Activated CD4-positive, alpha-beta memory T cell treated with anti-CD3 and anti-CD28 coated beads, Interleukin-2, amount 10 ng/mL, durations not matched to agents 7 days and 5 days (primary cell): ENCODE results near the gene NT5M. TPM values are rescaled to one million over a fixed set of nuclear protein-coding genes. Genes with fewer than 3 reads are reported as not detected.

Source experiments
- CTCF ChIA-PET: fragments of 350-600 bp; sonication (Branson Sonifier 250); formaldehyde crosslinking; loops from one replicate; lab custom pipeline; 2021; ENCODE audit warnings: antibody characterized with exemption, inconsistent platforms; lab: Charles Lee
- POLR2A ChIA-PET: fragments of 350-600 bp; sonication (Branson Sonifier 250); formaldehyde crosslinking; loops from one replicate; lab custom pipeline; 2021; ENCODE audit warnings: antibody characterized with exemption; lab: Charles Lee
- DNase-seq: peaks from one replicate; pipeline ENCODE4 v3.0.0-alpha.2; 2020
- H3K27ac Mint-ChIP-seq: one replicate; pipeline ENCODE4 v1.8.0; 2021; ENCODE audit warnings: mild to moderate bottlenecking, mixed read lengths
- H3K27me3 Mint-ChIP-seq: one replicate; pipeline ENCODE4 v1.8.0; 2021; ENCODE audit warnings: mixed read lengths
- H3K36me3 Mint-ChIP-seq: one replicate; pipeline ENCODE4 v1.8.0; 2021; ENCODE audit warnings: low read depth, mixed read lengths
- H3K4me1 Mint-ChIP-seq: one replicate; pipeline ENCODE4 v1.8.0; 2021; ENCODE audit warnings: mixed read lengths
- H3K4me3 Mint-ChIP-seq: one replicate; pipeline ENCODE4 v1.8.0; 2021; ENCODE audit warnings: mild to moderate bottlenecking, mixed read lengths
- H3K9me3 Mint-ChIP-seq: one replicate; pipeline ENCODE4 v1.8.0; 2021; ENCODE audit warnings: mixed read lengths
- total RNA-seq, 2 experiments: library from RNA; stranded (reverse); gene quantifications; one replicate each; pipeline ENCODE4 v1.2.3, GENCODE V29; 2021

The NT5M gene
- total RNA-seq, 2 experiments from 2014 or later, result 8.4 to 9.7 TPM

- Mint-ChIP-seq H3K36me3 (no peaks in the 10 kb centered on the region), H3K4me3 (no peak overlapping the region), H3K27ac (no peak overlapping the region), H3K4me1 (no peaks in the 10 kb centered on the region), H3K9me3 (no peaks in the 10 kb centered on the region), H3K27me3 (no peaks in the 10 kb centered on the region)
- ChIA-PET CTCF (no interaction called here), POLR2A (no interaction called here)
- no peak for DNase-seq
Observed at GRCh38 chr17:17347234-17347955, 44.2 kb downstream of the NT5M start.

- H3K4me1 Mint-ChIP-seq, result no peaks in the 10 kb centered on the region
- CTCF ChIA-PET, result interaction anchor here (0.9 kb wide), 1 partner anchor 13 kb away, joined by 4 read pairs; no protein-coding TSS in a partner anchor
- no peaks in the 10 kb centered on the region for H3K36me3 Mint-ChIP-seq
- no peaks in the 10 kb centered on the region for H3K27me3 Mint-ChIP-seq
- POLR2A ChIA-PET, result no interaction called here
- DNase-seq, result no peak
- H3K9me3 Mint-ChIP-seq, result no peaks in the 10 kb centered on the region
- no peak overlapping the region for H3K27ac Mint-ChIP-seq
- no peak overlapping the region for H3K4me3 Mint-ChIP-seq
Observed at GRCh38 chr17:17347956-17348871, 45.0 kb downstream of the NT5M start.

GRCh38 chr17:17348872-17349723, 45.9 kb downstream of the NT5M start:
- Mint-ChIP-seq H3K9me3 (no peaks in the 10 kb centered on the region), H3K27me3 (no peaks in the 10 kb centered on the region), H3K36me3 (no peaks in the 10 kb centered on the region), H3K4me1 (no peaks in the 10 kb centered on the region), H3K4me3 (no peak overlapping the region), H3K27ac (no peak overlapping the region)
- ChIA-PET CTCF (interaction anchor here (0.9 kb wide), 1 partner anchor 14 kb away, joined by 4 read pairs; no protein-coding TSS in a partner anchor), POLR2A (no interaction called here)
- no peak for DNase-seq

- no peaks in the 10 kb centered on the region for H3K9me3 Mint-ChIP-seq
- H3K4me3 Mint-ChIP-seq, result no peak overlapping the region
- no peaks in the 10 kb centered on the region for H3K27me3 Mint-ChIP-seq
- DNase-seq, result no peak
- ChIA-PET CTCF (interaction anchor here (1.3 kb wide), 1 partner anchor 292 kb away, joined by 5 read pairs; no protein-coding TSS in a partner anchor), POLR2A (no interaction called here)
- H3K27ac Mint-ChIP-seq, result no peak overlapping the region
- no peaks in the 10 kb centered on the region for H3K4me1 Mint-ChIP-seq
- no peaks in the 10 kb centered on the region for H3K36me3 Mint-ChIP-seq
Observed at GRCh38 chr17:17349724-17350106, 46.5 kb downstream of the NT5M start.

- no peaks in the 10 kb centered on the region for H3K4me1 Mint-ChIP-seq
- no peak overlapping the region for H3K27ac Mint-ChIP-seq
- H3K9me3 Mint-ChIP-seq, result no peaks in the 10 kb centered on the region
- DNase-seq, result no peak
- POLR2A ChIA-PET, result no interaction called here
- CTCF ChIA-PET, result interaction anchor here (1.3 kb wide), 1 partner anchor 291 kb away, joined by 5 read pairs; no protein-coding TSS in a partner anchor
- no peak overlapping the region for H3K4me3 Mint-ChIP-seq
- no peaks in the 10 kb centered on the region for H3K27me3 Mint-ChIP-seq
- no peaks in the 10 kb centered on the region for H3K36me3 Mint-ChIP-seq
Observed at GRCh38 chr17:17350491-17351355, 47.5 kb downstream of the NT5M start.

- Mint-ChIP-seq H3K4me3 (no peak overlapping the region), H3K36me3 (no peaks in the 10 kb centered on the region), H3K9me3 (no peaks in the 10 kb centered on the region), H3K27ac (no peak overlapping the region), H3K27me3 (no peaks in the 10 kb centered on the region), H3K4me1 (no peaks in the 10 kb centered on the region)
- ChIA-PET POLR2A (no interaction called here), CTCF (no interaction called here)
- DNase-seq, result no peak
Observed at GRCh38 chr17:17351356-17351891, 48.3 kb downstream of the NT5M start.

- H3K36me3 Mint-ChIP-seq, result no peaks in the 10 kb centered on the region
- CTCF ChIA-PET, result interaction anchor here (1.5 kb wide), 1 partner anchor 262 kb away, joined by 4 read pairs; no protein-coding TSS in a partner anchor
- no peak for DNase-seq
- no peak overlapping the region for H3K27ac Mint-ChIP-seq
- POLR2A ChIA-PET, result no interaction called here
- H3K4me3 Mint-ChIP-seq, result no peak overlapping the region
- no peaks in the 10 kb centered on the region for H3K9me3 Mint-ChIP-seq
- no peaks in the 10 kb centered on the region for H3K4me1 Mint-ChIP-seq
- no peaks in the 10 kb centered on the region for H3K27me3 Mint-ChIP-seq
Observed at GRCh38 chr17:17351901-17352781, 49.0 kb downstream of the NT5M start.

- DNase-seq, result no peak
- Mint-ChIP-seq H3K4me1 (no peaks in the 10 kb centered on the region), H3K27me3 (no peaks in the 10 kb centered on the region), H3K9me3 (no peaks in the 10 kb centered on the region), H3K27ac (no peak overlapping the region), H3K4me3 (no peak overlapping the region), H3K36me3 (no peaks in the 10 kb centered on the region)
- ChIA-PET CTCF (interaction anchor here (1.5 kb wide), 1 partner anchor 261 kb away, joined by 4 read pairs; no protein-coding TSS in a partner anchor), POLR2A (no interaction called here)
Observed at GRCh38 chr17:17352836-17353624, 49.9 kb downstream of the NT5M start.

GRCh38 chr17:17353625-17354484, 50.7 kb downstream of the NT5M start:
- no peaks in the 10 kb centered on the region for H3K9me3 Mint-ChIP-seq
- no peak for DNase-seq
- ChIA-PET CTCF (interaction anchor here (0.8 to 3.5 kb wide), 5 partner anchors 81 to 288 kb away, joined by 3 to 23 read pairs (median 5); partner anchors contain the start of gene RASD1), POLR2A (no interaction called here)
- no peaks in the 10 kb centered on the region for H3K36me3 Mint-ChIP-seq
- no peak overlapping the region for H3K27ac Mint-ChIP-seq
- H3K4me1 Mint-ChIP-seq, result no peaks in the 10 kb centered on the region
- peaks cover 5% of the 10 kb centered on the region for H3K27me3 Mint-ChIP-seq
- no peak overlapping the region for H3K4me3 Mint-ChIP-seq
